Vagina (tissue), 2 donors: ENCODE results near the gene LRSAM1. TPM values are rescaled to one million over a fixed set of nuclear protein-coding genes. Genes with fewer than 3 reads are reported as not detected.
"Not testable (repeated sequence)": the region's sequence is repeated elsewhere in the genome, so short reads cannot be mapped to it uniquely, and the experiment has no call there.

Experiments
- DNase-seq, 2 donors: peaks; one replicate each; pipeline ENCODE4 v3.0.0-alpha.2; 2017; ENCODE audit errors: extremely low spot score in 2 of 2
- H3K27ac ChIP-seq: fragments of 200-600 bp; sonication (generic); one replicate; pipeline ENCODE4 v1.5.1; 2019
- H3K27me3 ChIP-seq: fragments of 200-600 bp; sonication (generic); one replicate; pipeline ENCODE4 v1.5.1; 2019
- H3K36me3 ChIP-seq, 2 donors: fragments of 200-600 bp; sonication (generic); one replicate each; pipeline ENCODE4 v1.5.1; 2017 to 2019
- H3K4me1 ChIP-seq: fragments of 200-600 bp; sonication (generic); one replicate; pipeline ENCODE4 v1.5.1; 2019
- H3K4me3 ChIP-seq, 2 donors: fragments of 200-600 bp; sonication (generic); 1 replicate in 1 of 2; 2 replicates in 1 of 2; pipeline ENCODE4 v1.5.1; 2016 to 2019
- H3K9me3 ChIP-seq: fragments of 200-600 bp; sonication (generic); one replicate; pipeline ENCODE4 v1.5.1; 2019
- POLR2A ChIP-seq, 2 donors: fragments of 450-650 bp; IDR thresholded peaks; one replicate each; pipeline ENCODE4 v1.6.1; 2017; ENCODE audit warnings: antibody characterized with exemption in 2 of 2, mild to moderate bottlenecking in 2 of 2, moderate library complexity in 2 of 2
- POLR2AphosphoS5 ChIP-seq, 2 donors: sonication (generic); formaldehyde crosslinking; IDR thresholded peaks; one replicate each; pipeline ENCODE4 v1.9.0; 2017; ENCODE audit warnings: antibody characterized with exemption in 2 of 2, mild to moderate bottlenecking in 2 of 2, low read depth in 1 of 2; ENCODE audit not compliant: insufficient read depth in 1 of 2
- intact Hi-C: fragments of 100-400 bp; cut with DNase I; formaldehyde crosslinking; loops from one replicate; pipeline ENCODE4 v1.15.1; 2023
- total RNA-seq: library from RNA; depleted of rRNA; stranded (reverse); fragments of >200 nt; gene quantifications from one replicate; pipeline ENCODE4 v1.2.3, GENCODE V29; 2016
- TF ChIP-seq, protein P1 (sequence below), 3 experiments: fragments of 450-650 bp in 2 of 3; fragments of 200-600 bp in 1 of 3; sonication (generic) in 1 of 3; IDR thresholded peaks; one replicate each; pipeline ENCODE4 v1.5.1; 2017 to 2019; ENCODE audit warnings: antibody characterized with exemption in 3 of 3, mild to moderate bottlenecking in 2 of 3, moderate library complexity in 2 of 3

The LRSAM1 gene
- total RNA-seq, 1 donor from 2014 or later = 30.0 TPM

DNA sequence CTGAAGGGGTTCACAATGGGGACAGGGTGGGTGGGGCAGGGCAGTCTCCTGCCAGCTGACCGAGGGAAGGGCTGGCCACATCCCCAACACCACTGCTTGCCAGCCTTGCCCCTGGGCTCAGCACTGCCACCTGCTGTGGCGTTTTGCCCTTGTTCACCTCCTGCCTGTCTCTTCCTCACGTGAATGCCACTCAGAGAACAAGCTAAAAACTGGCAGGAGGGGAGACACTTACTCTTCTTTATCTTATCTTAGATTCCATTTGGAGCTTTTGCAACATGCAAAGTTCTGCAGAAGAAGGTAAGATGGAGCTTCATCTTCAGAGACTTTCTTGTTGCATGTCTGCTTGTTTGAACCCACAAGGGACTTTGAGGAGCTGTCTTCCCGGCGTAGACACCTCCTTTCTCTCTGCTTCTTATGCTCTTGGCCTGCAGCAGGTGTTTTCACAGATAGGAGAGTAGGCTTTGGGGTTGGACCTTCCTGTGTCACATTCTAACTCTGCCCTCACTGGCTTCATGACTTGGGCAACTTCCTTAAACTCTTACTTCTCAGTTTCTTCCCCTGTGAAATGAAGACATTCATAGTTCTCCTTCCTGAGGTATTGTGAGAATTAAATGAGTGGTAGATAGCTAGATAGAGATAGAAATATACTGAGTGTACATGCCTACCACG is 4.1 kb downstream of the LRSAM1 start:
- H3K27me3 ChIP-seq = no peaks in the 10 kb centered on the region
- peaks cover 15% of the 10 kb centered on the region for H3K4me1 ChIP-seq
- intact Hi-C loops = no loop called here
- H3K4me3 ChIP-seq = no peak overlapping the region
- no peak overlapping the region for H3K27ac ChIP-seq
- no peak for DNase-seq
- TF ChIP-seq, protein P1, sequence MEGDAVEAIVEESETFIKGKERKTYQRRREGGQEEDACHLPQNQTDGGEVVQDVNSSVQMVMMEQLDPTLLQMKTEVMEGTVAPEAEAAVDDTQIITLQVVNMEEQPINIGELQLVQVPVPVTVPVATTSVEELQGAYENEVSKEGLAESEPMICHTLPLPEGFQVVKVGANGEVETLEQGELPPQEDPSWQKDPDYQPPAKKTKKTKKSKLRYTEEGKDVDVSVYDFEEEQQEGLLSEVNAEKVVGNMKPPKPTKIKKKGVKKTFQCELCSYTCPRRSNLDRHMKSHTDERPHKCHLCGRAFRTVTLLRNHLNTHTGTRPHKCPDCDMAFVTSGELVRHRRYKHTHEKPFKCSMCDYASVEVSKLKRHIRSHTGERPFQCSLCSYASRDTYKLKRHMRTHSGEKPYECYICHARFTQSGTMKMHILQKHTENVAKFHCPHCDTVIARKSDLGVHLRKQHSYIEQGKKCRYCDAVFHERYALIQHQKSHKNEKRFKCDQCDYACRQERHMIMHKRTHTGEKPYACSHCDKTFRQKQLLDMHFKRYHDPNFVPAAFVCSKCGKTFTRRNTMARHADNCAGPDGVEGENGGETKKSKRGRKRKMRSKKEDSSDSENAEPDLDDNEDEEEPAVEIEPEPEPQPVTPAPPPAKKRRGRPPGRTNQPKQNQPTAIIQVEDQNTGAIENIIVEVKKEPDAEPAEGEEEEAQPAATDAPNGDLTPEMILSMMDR (IDR thresholded peaks at IDR 0.05) = no peak
- TF ChIP-seq POLR2AphosphoS5 (IDR thresholded peaks at IDR 0.05; ENCODE audit: insufficient read depth in 1 of 2, low read depth in 1 of 2) (no peak), POLR2A (IDR thresholded peaks at IDR 0.05) (no peak)
- peaks cover 0 to 32% of the 10 kb centered on the region in 2 donors for H3K36me3 ChIP-seq
- no peaks in the 10 kb centered on the region for H3K9me3 ChIP-seq

DNA sequence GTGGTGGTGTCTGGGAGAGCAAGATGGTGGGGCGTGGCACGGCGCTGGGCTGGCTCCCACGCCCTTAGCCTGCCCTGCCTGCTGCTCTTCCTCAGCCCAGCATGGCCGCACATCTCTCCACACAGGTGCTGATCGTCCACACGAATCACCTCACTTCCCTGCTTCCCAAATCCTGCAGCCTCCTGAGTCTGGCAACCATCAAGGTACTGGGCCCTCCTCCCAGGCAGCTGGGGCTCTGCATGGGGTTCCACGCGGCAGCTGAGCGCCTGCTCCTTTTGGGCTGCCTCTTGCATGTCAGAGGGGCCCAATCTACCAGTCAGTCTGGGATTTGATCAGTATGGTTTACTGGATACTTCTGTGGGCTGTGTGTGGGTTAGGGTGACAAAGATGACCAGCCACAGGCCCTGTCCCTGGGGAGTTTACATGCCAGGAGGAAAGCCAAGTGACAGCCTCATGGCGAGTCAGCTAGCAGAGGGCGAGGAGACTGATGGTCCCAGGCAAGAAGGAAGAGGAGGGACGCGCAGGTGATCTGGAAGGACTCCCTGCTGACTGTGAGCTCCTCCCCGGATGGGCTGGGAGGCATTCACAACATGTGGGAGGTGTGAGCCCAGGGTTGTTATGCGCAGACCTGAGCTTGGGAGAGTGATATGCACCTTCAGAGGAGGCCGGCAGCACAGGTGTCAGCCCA is 6.0 kb downstream of the LRSAM1 start:
- Histone ChIP-seq H3K4me3 (no peak overlapping the region), H3K27ac (no peak overlapping the region), H3K9me3 (no peaks in the 10 kb centered on the region), H3K4me1 (peaks cover 9% of the 10 kb centered on the region), H3K27me3 (no peaks in the 10 kb centered on the region), H3K36me3 (peaks cover 0 to 49% of the 10 kb centered on the region in 2 donors)
- DNase-seq = no peak
- intact Hi-C loops = no loop called here
- no peak for TF ChIP-seq POLR2AphosphoS5 (IDR thresholded peaks at IDR 0.05; ENCODE audit: insufficient read depth in 1 of 2, low read depth in 1 of 2)
- TF ChIP-seq, protein P1 (IDR thresholded peaks at IDR 0.05) = no peak
- no peak for TF ChIP-seq POLR2A (IDR thresholded peaks at IDR 0.05)

DNA sequence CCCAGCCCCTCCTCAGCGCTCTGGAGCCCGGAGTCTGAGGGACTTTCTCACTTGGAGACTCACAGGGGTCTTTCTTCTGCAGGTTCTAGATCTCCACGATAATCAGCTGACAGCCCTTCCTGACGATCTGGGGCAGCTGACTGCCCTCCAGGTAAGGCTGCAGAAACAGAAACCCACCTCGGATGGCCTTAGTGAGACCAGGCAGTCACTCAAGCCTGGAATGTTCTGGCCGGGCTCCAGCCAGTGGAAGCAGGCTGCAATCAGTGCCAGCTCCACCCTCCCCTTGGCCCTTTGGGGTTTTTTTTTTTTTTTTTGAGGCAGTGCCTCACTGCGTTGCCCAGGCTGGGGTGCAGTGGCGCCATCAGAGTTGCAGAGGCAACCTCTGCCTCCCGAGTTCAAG is 7.6 kb downstream of the LRSAM1 start:
- H3K27me3 ChIP-seq = no peaks in the 10 kb centered on the region
- H3K36me3 ChIP-seq = peaks cover 0 to 61% of the 10 kb centered on the region in 2 donors
- no peaks in the 10 kb centered on the region for H3K9me3 ChIP-seq
- no peaks in the 10 kb centered on the region for H3K4me1 ChIP-seq
- no peak for DNase-seq
- intact Hi-C loops = no loop called here
- no peak overlapping the region for H3K4me3 ChIP-seq
- no peak overlapping the region for H3K27ac ChIP-seq
- TF ChIP-seq POLR2A (IDR thresholded peaks at IDR 0.05) = no peak
- TF ChIP-seq, protein P1 (IDR thresholded peaks at IDR 0.05) = no peak
- no peak for TF ChIP-seq POLR2AphosphoS5 (IDR thresholded peaks at IDR 0.05; ENCODE audit: insufficient read depth in 1 of 2, low read depth in 1 of 2)

DNA sequence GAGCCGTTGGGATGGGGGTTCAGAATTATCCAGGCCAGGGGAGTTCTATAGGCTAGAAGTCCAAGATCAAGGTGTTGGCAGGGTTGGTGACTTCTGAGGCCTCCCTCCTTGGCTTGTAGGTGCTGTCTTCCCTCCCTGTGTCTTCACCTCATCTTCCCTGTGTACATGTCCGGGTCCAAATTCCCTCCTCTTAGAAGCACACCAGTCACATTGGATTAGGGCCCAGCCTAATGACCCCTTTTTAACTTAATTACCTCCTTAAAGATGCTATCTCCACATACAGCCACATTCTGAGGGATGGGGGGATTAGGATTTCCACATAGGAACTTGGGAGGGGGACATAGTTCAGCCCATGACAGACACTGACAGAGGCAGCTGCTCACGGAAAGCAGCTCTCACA is 12.1 kb downstream of the LRSAM1 start:
- H3K27me3 ChIP-seq = no peaks in the 10 kb centered on the region
- no peaks in the 10 kb centered on the region for H3K4me1 ChIP-seq
- H3K4me3 ChIP-seq = no peak overlapping the region
- no peak overlapping the region for H3K27ac ChIP-seq
- no peak for DNase-seq
- TF ChIP-seq, protein P1 (IDR thresholded peaks at IDR 0.05) = no peak
- TF ChIP-seq POLR2A (IDR thresholded peaks at IDR 0.05) (no peak), POLR2AphosphoS5 (IDR thresholded peaks at IDR 0.05; ENCODE audit: insufficient read depth in 1 of 2, low read depth in 1 of 2) (no peak)
- H3K36me3 ChIP-seq = peaks cover 0 to 66% of the 10 kb centered on the region in 2 donors
- intact Hi-C loops = no loop called here
- no peaks in the 10 kb centered on the region for H3K9me3 ChIP-seq

DNA sequence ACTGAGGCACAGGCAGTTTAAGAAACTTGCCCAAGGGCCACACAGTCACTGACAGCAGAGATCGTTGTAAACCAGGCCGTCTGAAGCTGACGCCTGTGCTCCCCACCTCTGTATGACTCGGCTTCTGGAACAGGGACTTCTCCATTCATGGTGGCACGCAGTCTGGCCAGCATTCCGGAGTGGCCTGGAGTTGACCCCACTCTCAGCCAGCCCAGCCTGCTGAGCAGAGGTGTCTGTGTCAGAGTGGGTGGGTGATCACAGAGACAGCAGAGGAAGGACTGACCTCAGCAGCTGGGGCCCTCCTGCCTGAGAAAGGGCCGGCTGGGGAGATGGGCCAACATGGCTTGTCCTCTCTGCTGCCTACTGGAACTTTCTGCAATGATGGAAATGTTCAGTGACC is 12.6 kb downstream of the LRSAM1 start:
- intact Hi-C loops = no loop called here
- no peaks in the 10 kb centered on the region for H3K27me3 ChIP-seq
- no peaks in the 10 kb centered on the region for H3K4me1 ChIP-seq
- H3K9me3 ChIP-seq = no peaks in the 10 kb centered on the region
- H3K27ac ChIP-seq = no peak overlapping the region
- H3K36me3 ChIP-seq = peaks cover 0 to 64% of the 10 kb centered on the region in 2 donors
- H3K4me3 ChIP-seq = no peak overlapping the region
- DNase-seq = no peak
- no peak for TF ChIP-seq POLR2AphosphoS5 (IDR thresholded peaks at IDR 0.05; ENCODE audit: insufficient read depth in 1 of 2, low read depth in 1 of 2)
- TF ChIP-seq, protein P1 (IDR thresholded peaks at IDR 0.05) = no peak
- no peak for TF ChIP-seq POLR2A (IDR thresholded peaks at IDR 0.05)

DNA sequence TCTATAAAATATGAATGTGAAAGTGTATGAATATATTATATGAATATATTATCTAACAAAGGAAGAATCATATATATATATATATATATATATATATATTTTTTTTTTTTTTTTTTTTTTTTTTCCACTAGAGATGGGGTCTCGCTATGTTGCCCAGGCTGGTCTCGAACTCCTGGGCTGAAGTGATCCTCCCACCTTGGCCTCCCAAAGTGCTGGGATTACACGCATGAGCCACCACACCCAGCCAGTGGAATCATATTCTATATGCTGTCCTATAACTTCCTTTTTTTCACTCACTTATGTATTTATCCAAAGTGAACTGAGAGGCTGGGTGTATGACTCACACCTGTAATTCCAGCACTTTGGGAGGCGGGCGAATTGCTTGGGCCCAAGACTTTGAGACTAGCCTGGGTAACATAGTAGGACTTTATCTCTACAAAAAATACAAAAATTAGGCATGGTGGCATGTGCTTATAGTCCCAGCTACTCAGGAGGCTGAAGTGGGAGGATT is 15.2 kb downstream of the LRSAM1 start:
- H3K4me3 ChIP-seq, DNase-seq, intact Hi-C loops, H3K27ac ChIP-seq, H3K4me1 ChIP-seq, H3K9me3 ChIP-seq, H3K27me3 ChIP-seq: not testable (repeated sequence)
- H3K36me3 ChIP-seq = peaks cover 0 to 41% of the 10 kb centered on the region in 2 donors
